Prostate gland (tissue), 2 donors: ENCODE results near the gene TMEM271.

Experiments
- CTCF ChIP-seq, 4 experiments: fragments of 200-600 bp in 2 of 4; fragments of 450-650 bp in 2 of 4; sonication (generic) in 2 of 4; IDR thresholded peaks; 1 replicate in 3 of 4; 2 replicates in 1 of 4; pipeline ENCODE4 v1.5.1; 2016 to 2019; ENCODE audit warnings: antibody characterized with exemption in 4 of 4, mild to moderate bottlenecking in 2 of 4, moderate library complexity in 2 of 4
- POLR2A ChIP-seq: fragments of 450-650 bp; IDR thresholded peaks from one replicate; pipeline ENCODE4 v1.6.1; 2016; ENCODE audit warnings: antibody characterized with exemption, mild to moderate bottlenecking
- POLR2AphosphoS5 ChIP-seq: sonication (generic); formaldehyde crosslinking; IDR thresholded peaks from one replicate; pipeline ENCODE4 v1.6.1; 2017; ENCODE audit warnings: antibody characterized with exemption

DNA sequence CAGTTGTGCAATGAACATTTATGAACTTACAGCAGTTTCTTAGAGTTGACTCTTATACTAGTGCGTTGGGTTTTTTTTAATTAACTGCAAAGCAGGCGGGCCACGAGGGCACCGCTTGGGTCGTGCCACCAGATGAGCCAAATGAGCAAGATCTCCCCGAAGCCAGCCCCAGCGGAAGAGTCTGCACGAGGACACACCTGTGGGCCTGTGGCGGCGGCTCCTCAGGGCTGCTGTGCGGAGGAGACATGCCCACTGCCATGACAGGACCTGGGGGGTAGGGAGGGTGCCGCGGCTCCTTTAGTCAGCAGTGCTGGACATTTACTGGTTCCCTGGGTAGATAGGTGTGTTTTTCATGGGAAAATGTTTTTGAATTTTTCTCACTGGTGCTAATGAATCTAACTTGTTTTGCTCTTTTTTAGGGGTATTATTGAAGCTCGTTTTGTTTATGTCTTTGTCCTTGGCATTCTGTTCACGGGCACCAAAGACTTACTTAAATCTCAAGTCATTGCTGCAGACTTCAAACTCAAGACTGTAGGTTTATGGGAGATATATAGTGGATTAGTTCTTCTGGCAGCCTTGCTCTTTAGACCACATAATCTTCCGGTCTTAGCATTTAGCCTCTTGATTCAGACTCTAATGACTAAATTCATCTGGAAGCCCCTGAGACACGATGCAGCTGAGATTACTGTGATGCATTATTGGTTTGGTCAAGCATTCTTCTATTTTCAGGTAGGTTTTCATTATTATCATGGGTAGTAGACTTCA lies 45.9 kb downstream of the TMEM271 start:
- TF ChIP-seq POLR2A (no peak), POLR2AphosphoS5 (no peak), CTCF (IDR thresholded peaks at IDR 0.05) (no peak)
